ENCODE measurements around the gene THBS4.

GRCh38 chr5:80129146-80129545 lies 94.0 kb downstream of the THBS4 start:
- TF ChIP-seq EZH2 (IDR thresholded peaks at IDR 0.05) (no peak), POLR2AphosphoS5 (IDR thresholded peaks at IDR 0.05; ENCODE audit: borderline replicate concordance, low read depth, low read length) (no peak)
